Fibroblast of lung (primary cell): ENCODE data around the gene VASN.

ENCODE experiments used
- CTCF ChIP-seq, 2 donors: IDR thresholded peaks in 1 of 2; conservative IDR thresholded peaks in 1 of 2; 1 replicate in 1 of 2; 2 replicates in 1 of 2; pipeline ENCODE4 v1.5.1; 2011 to 2012; ENCODE audit warnings: low read length in 2 of 2, control low read depth in 1 of 2, inconsistent platforms in 1 of 2, low read depth in 1 of 2, mild to moderate bottlenecking in 1 of 2
- EZH2 ChIP-seq: IDR thresholded peaks from 2 replicates; pipeline ENCODE4 v1.5.1; 2012; ENCODE audit warnings: low read length, control low read depth, mild to moderate bottlenecking; ENCODE audit errors: missing control alignments

GRCh38 chr16:4323845-4324488, 47.7 kb upstream of the VASN start:
- TF ChIP-seq CTCF (conservative IDR thresholded peaks at IDR 0.05 in 1 of 2, IDR thresholded peaks at IDR 0.05 in 1 of 2; ENCODE audit: low read depth in 1 of 2, low read length in 2 of 2) (no peak), EZH2 (no peak)
